ENCODE results near the gene CAPZA1.
A peak's percentile ranks its signal among the peaks of the same experiment; 100 is the strongest.

CAPZA1 gene

DNA sequence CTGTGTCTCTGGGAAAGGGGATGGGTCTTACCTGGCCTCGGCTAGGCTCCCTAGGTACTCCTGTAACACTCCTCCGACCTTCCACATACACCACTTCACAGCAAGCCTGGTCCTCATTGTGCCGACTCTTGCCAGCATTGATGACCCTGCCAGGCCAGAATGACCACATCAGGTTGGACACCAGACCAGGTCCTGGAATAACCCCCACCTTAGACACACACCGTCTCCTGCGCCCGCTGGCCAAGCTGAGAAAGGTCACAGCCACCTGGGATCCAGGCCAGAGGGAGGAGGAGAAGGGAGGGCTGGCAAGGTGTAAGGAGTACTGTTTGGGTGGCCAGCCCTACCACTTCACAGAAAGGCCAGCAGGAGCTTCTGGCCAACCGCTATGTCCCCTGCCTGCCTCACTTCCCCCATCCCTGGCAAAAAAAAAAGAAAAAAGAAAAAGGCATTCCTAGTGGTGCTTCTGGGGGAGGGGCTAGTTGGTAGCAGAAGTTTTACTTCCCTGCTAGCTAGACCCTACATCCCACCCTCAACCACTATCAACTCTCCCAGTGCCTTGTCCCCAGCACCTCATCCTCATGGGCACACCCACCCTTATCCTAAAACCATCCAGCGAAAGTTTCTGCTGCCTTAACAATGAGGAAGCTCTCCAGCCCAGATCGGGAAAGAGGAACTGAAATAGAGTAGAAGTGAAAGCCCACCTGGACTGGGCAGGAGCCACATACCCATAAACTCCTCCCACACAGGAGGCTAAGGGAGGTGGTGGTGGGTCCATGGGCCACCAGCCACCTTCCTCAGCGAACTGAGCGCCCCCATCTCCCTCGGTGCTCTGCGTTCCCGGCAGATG is 94.1 kb downstream of the CAPZA1 start:
- peaks cover 11% of the 10 kb centered on the region for H3K36me3 ChIP-seq (ENCODE audit: control insufficient read depth, low read depth, low read length)
- no peak overlapping the region for H3K9ac ChIP-seq (ENCODE audit: low read length)
- H3K4me3 ChIP-seq (ENCODE audit: low read length), result peak overlapping the region; percentile 75
- H3K27me3 ChIP-seq (ENCODE audit: control insufficient read depth, insufficient read depth, low read length), result peaks cover 28% of the 10 kb centered on the region
- H3K27ac ChIP-seq (ENCODE audit: low read length), result no peak overlapping the region
- H3K9me3 ChIP-seq (ENCODE audit: control insufficient read depth, low read depth, low read length), result no peaks in the 10 kb centered on the region
- H3K4me1 ChIP-seq (ENCODE audit: control insufficient read depth, low read depth, low read length), result peaks cover 29% of the 10 kb centered on the region

DNA sequence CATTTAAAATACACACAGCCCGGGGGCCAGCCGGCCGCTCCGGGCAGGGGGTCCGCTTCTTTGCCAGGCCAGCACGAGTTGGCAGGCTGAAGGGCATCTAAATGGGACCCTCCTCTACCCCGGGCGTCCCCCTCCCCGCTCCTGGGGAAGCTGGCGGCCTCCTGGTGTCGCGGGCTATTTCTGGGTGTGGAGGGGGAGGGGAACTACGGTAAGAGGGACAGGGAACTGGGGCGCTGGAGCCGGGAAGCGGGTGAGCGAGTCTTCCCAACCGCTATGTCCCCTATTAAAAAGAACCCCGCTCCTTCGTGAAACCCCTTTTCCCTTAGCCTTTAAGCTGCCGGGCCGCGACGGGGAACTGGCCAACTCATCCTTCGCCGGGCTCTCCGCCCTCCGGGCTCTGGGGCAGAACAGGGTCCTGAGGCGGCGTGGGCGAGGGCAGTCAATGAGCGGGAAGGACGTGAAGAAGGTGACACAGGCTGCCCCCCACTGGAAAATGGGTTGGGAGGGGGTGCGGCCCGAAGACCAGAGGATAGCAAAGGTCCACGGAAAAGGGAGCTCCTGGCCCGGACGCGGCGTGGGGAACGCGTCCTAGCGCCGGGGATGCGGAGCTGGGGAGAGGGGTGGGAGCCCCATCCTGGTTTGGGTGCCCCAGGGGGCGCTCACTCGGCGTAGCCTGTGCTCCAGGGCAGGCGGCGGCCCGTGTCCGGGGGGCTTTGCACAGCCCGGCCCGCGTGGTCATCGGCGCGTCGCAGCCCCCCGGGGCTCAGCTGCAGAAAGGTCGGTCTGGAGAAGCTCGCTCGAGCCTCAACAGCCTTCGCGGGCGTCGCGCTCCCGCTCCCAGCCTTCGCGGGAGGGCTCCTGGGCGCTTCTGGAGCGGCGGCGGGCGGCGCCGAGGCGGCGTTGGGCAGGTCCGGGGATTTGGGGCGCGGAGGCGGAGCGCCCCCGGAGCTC is 95.0 kb downstream of the CAPZA1 start:
- H3K9ac ChIP-seq (ENCODE audit: low read length), result peak overlapping the region; percentile 30
- no peak overlapping the region for H3K27ac ChIP-seq (ENCODE audit: low read length)
- H3K36me3 ChIP-seq (ENCODE audit: control insufficient read depth, low read depth, low read length), result peaks cover 11% of the 10 kb centered on the region
- H3K9me3 ChIP-seq (ENCODE audit: control insufficient read depth, low read depth, low read length), result no peaks in the 10 kb centered on the region
- H3K27me3 ChIP-seq (ENCODE audit: control insufficient read depth, insufficient read depth, low read length), result peaks cover 37% of the 10 kb centered on the region
- H3K4me3 ChIP-seq (ENCODE audit: low read length), result peak overlapping the region; percentile 75
- peaks cover 29% of the 10 kb centered on the region for H3K4me1 ChIP-seq (ENCODE audit: control insufficient read depth, low read depth, low read length)

DNA sequence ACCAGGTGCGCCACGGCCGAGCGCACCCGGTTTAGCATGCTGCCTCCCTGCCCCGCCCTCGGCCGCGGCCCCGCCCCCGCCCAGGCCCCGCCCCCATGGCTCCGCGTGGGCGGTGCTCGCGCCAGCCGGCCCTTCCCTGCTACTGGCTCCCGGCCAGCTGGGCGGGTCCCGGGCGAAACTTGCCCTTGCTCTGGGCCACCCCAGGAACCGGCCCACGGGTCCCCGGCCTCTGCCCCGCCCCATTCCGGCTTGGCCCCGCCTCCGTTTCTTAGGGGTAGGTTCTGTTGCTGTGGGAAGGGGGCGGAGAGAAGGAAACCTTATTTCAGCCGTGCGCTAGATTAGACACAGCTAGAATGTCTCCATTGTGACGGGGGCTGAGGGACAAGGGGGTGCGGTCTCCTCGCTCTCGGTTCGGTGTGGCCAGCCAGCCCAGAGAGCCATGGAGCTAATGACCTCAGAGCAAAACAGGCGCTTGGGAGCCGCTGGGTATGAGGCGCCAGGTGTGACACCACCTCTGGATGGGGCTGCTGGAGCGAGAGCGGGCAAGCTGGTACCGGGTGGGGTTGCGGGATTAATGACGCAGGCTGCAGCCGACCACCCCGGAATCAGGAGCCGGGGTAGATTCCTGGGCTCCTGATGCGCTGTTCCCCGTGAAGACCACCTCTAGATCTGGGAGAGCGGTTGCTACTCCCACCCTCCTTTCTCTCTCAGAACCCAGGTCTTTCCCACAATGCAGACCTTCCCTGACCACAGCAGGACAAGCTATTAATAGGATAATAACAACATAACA is 95.8 kb downstream of the CAPZA1 start, which contains the start of gene PPM1J:
Gene PPM1J, minus strand, starts transcription at position 69 of the 790 bp plus-strand sequence. Its CDS starts 31 bp downstream, at position 38.
- Histone ChIP-seq H3K9me3 (ENCODE audit: control insufficient read depth, low read depth, low read length) (no peaks in the 10 kb centered on the region), H3K9ac (ENCODE audit: low read length) (peak within 1 kb of the TSS; percentile 34), H3K27ac (ENCODE audit: low read length) (no peak within 1 kb of the TSS), H3K4me3 (ENCODE audit: low read length) (peak within 1 kb of the TSS; percentile 75), H3K27me3 (ENCODE audit: control insufficient read depth, insufficient read depth, low read length) (peaks cover 46% of the 10 kb centered on the region), H3K4me1 (ENCODE audit: control insufficient read depth, low read depth, low read length) (peaks cover 29% of the 10 kb centered on the region), H3K36me3 (ENCODE audit: control insufficient read depth, low read depth, low read length) (peaks cover 5% of the 10 kb centered on the region)

GRCh38 chr1:112716133-112716720 is 96.6 kb downstream of the CAPZA1 start:
- Histone ChIP-seq H3K36me3 (ENCODE audit: control insufficient read depth, low read depth, low read length) (no peaks in the 10 kb centered on the region), H3K4me1 (ENCODE audit: control insufficient read depth, low read depth, low read length) (peaks cover 25% of the 10 kb centered on the region), H3K27me3 (ENCODE audit: control insufficient read depth, insufficient read depth, low read length) (peaks cover 48% of the 10 kb centered on the region), H3K27ac (ENCODE audit: low read length) (no peak overlapping the region), H3K9me3 (ENCODE audit: control insufficient read depth, low read depth, low read length) (no peaks in the 10 kb centered on the region), H3K4me3 (ENCODE audit: low read length) (peak overlapping the region; percentile 75), H3K9ac (ENCODE audit: low read length) (peak overlapping the region; percentile 34)

GRCh38 chr1:112717263-112717873 is 97.7 kb downstream of the CAPZA1 start:
- H3K4me1 ChIP-seq (ENCODE audit: control insufficient read depth, low read depth, low read length), result peaks cover 17% of the 10 kb centered on the region
- no peak overlapping the region for H3K4me3 ChIP-seq (ENCODE audit: low read length)
- H3K9ac ChIP-seq (ENCODE audit: low read length), result no peak overlapping the region
- no peaks in the 10 kb centered on the region for H3K36me3 ChIP-seq (ENCODE audit: control insufficient read depth, low read depth, low read length)
- H3K27me3 ChIP-seq (ENCODE audit: control insufficient read depth, insufficient read depth, low read length), result peaks cover 48% of the 10 kb centered on the region
- H3K9me3 ChIP-seq (ENCODE audit: control insufficient read depth, low read depth, low read length), result no peaks in the 10 kb centered on the region
- no peak overlapping the region for H3K27ac ChIP-seq (ENCODE audit: low read length)

- Histone ChIP-seq H3K27ac (ENCODE audit: low read length) (no peak overlapping the region), H3K27me3 (ENCODE audit: control insufficient read depth, insufficient read depth, low read length) (peaks cover 44% of the 10 kb centered on the region), H3K36me3 (ENCODE audit: control insufficient read depth, low read depth, low read length) (no peaks in the 10 kb centered on the region), H3K4me1 (ENCODE audit: control insufficient read depth, low read depth, low read length) (peaks cover 19% of the 10 kb centered on the region), H3K4me3 (ENCODE audit: low read length) (no peak overlapping the region), H3K9me3 (ENCODE audit: control insufficient read depth, low read depth, low read length) (no peaks in the 10 kb centered on the region), H3K9ac (ENCODE audit: low read length) (no peak overlapping the region)
Measured at GRCh38 chr1:112718691-112719418, 99.2 kb downstream of the CAPZA1 start.

- Histone ChIP-seq H3K9me3 (ENCODE audit: control insufficient read depth, low read depth, low read length) (no peaks in the 10 kb centered on the region), H3K27ac (ENCODE audit: low read length) (no peak overlapping the region), H3K9ac (ENCODE audit: low read length) (no peak overlapping the region), H3K4me1 (ENCODE audit: control insufficient read depth, low read depth, low read length) (peaks cover 17% of the 10 kb centered on the region), H3K27me3 (ENCODE audit: control insufficient read depth, insufficient read depth, low read length) (peaks cover 36% of the 10 kb centered on the region), H3K4me3 (ENCODE audit: low read length) (no peak overlapping the region), H3K36me3 (ENCODE audit: control insufficient read depth, low read depth, low read length) (no peaks in the 10 kb centered on the region)
Measured at GRCh38 chr1:112719706-112720105, 100.1 kb downstream of the CAPZA1 start.

GRCh38 chr1:112720800-112721199 is 101.2 kb downstream of the CAPZA1 start:
- peaks cover 31% of the 10 kb centered on the region for H3K27me3 ChIP-seq (ENCODE audit: control insufficient read depth, insufficient read depth, low read length)

More at GRCh38 chr1:112720800-112721199, 101.2 kb downstream of the CAPZA1 start:
- Histone ChIP-seq H3K4me3 (ENCODE audit: low read length) (no peak overlapping the region), H3K36me3 (ENCODE audit: control insufficient read depth, low read depth, low read length) (no peaks in the 10 kb centered on the region), H3K9me3 (ENCODE audit: control insufficient read depth, low read depth, low read length) (no peaks in the 10 kb centered on the region), H3K27ac (ENCODE audit: low read length) (no peak overlapping the region), H3K4me1 (ENCODE audit: control insufficient read depth, low read depth, low read length) (peaks cover 15% of the 10 kb centered on the region), H3K9ac (ENCODE audit: low read length) (no peak overlapping the region)

Data from iPS-18a (cell line).